Measurements from ENCODE around the gene COL6A3.

DNA sequence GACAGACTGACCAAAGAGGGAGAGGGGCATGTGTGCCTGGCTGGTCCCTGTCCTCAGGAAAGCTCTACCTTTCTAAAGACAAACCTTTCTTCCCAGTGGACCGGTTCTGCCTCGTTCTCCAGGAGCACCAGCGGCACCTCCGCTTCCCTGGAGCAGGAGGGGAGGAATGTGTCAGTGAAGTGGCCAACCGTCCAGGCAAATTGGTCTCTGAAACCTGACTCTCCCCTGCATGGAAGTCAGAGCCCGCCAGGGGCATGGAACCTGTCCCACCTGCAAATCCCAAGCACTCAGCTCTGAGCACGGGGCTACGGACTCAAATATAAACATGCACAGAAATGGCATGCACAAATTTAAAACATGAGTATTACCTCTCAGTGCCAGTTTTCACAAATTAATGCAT lies 62.9 kb downstream of the COL6A3 start:
- TF ChIP-seq, protein P1, sequence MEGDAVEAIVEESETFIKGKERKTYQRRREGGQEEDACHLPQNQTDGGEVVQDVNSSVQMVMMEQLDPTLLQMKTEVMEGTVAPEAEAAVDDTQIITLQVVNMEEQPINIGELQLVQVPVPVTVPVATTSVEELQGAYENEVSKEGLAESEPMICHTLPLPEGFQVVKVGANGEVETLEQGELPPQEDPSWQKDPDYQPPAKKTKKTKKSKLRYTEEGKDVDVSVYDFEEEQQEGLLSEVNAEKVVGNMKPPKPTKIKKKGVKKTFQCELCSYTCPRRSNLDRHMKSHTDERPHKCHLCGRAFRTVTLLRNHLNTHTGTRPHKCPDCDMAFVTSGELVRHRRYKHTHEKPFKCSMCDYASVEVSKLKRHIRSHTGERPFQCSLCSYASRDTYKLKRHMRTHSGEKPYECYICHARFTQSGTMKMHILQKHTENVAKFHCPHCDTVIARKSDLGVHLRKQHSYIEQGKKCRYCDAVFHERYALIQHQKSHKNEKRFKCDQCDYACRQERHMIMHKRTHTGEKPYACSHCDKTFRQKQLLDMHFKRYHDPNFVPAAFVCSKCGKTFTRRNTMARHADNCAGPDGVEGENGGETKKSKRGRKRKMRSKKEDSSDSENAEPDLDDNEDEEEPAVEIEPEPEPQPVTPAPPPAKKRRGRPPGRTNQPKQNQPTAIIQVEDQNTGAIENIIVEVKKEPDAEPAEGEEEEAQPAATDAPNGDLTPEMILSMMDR (conservative IDR thresholded peaks at IDR 0.05; ENCODE audit: low read length) = no peak
- TF ChIP-seq EZH2phosphoT487 (IDR thresholded peaks at IDR 0.05; ENCODE audit: borderline replicate concordance) = no peak

Data from Loucy (cell line).